GM23248 (cell line): ENCODE measurements around the gene TMEM235.
"Not testable (repeated sequence)": the region's sequence is repeated elsewhere in the genome, so short reads cannot be mapped to it uniquely, and the experiment has no call there.

Experiments used
- EZH2 ChIP-seq: fragments of 200-600 bp; sonication (generic); IDR thresholded peaks from 2 replicates; pipeline ENCODE4 v1.6.1; 2018; ENCODE audit warnings: antibody characterized with exemption, mild to moderate bottlenecking; ENCODE audit not compliant: insufficient read depth, poor library complexity, severe bottlenecking
- EZH2phosphoT487 ChIP-seq: fragments of 200-600 bp; sonication (generic); IDR thresholded peaks from 2 replicates; pipeline ENCODE4 v1.6.1; 2018; ENCODE audit warnings: antibody characterized with exemption, moderate library complexity, mild to moderate bottlenecking, low read depth; ENCODE audit not compliant: insufficient read depth

DNA sequence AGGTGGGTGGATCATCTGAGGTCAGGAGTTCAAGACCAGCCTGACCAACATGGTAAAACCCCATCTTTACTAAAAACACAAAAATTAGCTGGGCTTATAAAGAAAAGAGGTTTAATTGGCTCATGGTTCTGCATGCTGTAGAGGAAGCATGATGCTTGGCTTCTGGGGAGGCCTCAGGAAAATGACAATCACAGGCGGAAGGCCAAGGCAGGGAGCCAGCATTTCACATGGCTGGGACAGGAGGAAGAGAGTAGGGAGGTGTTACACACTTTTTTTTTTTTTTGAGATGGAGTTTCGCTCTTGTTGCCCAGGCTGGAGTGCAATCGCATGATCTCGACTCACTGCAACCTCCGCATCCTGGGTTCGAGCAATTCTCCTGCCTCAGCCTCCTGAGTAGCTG is 3.6 kb downstream of the TMEM235 start:
- TF ChIP-seq EZH2, EZH2phosphoT487: not testable (repeated sequence)
